Measurements from ENCODE around the gene FAM228B. TPM values are rescaled to one million over a fixed set of nuclear protein-coding genes. Genes with fewer than 3 reads are reported as not detected.
A peak's percentile ranks its signal among the peaks of the same experiment; 100 is the strongest.

FAM228B gene
- total and polyA plus RNA-seq, 9 of the 15 experiments (the other 6 are each of a cell fraction or from before 2014, with no cell fraction given): 1.1 to 3.7 (median 2.6) TPM

- TF ChIP-seq ARID4B (CRISPR knock-in tag; IDR thresholded peaks at IDR 0.05) (0 out of 2 replicates have a peak, but pooled peaks have one; percentile 51), SRF (CRISPR knock-in tag; IDR thresholded peaks at IDR 0.05) (no peak), GTF2B (IDR thresholded peaks at IDR 0.05; ENCODE audit: extremely low read depth, insufficient read length) (no peak), ZNF583 (CRISPR knock-in tag; IDR thresholded peaks at IDR 0.05) (no peak), NFXL1 (CRISPR knock-in tag; IDR thresholded peaks at IDR 0.05) (no peak), CEBPG (CRISPR knock-in tag; IDR thresholded peaks at IDR 0.05) (no peak), CEBPG (tag; conservative IDR thresholded peaks at IDR 0.05 in 1 of 2, IDR thresholded peaks at IDR 0.05 in 1 of 2) (no peak), POLR2AphosphoS2 (IDR thresholded peaks at IDR 0.05; ENCODE audit: low read length) (peak; percentile 24; the same call in 1 of the 2 replicates), BCOR (IDR thresholded peaks at IDR 0.05) (peak; percentile 7; the same call in 1 of the 2 replicates), ZHX1 (conservative IDR thresholded peaks at IDR 0.05; ENCODE audit: low read length) (no peak), MXD1 (CRISPR knock-in tag; IDR thresholded peaks at IDR 0.05; ENCODE audit: borderline replicate concordance, poor library complexity, severe bottlenecking) (no peak), SIX5 (IDR thresholded peaks at IDR 0.05; ENCODE audit: borderline replicate concordance in 1 of 2, insufficient read depth in 1 of 2, low read depth in 1 of 2, low read length in 2 of 2) (no peak), SIRT6 (IDR thresholded peaks at IDR 0.05; ENCODE audit: low read depth, low read length) (no peak), LARP7 (IDR thresholded peaks at IDR 0.05) (no peak), RBM39 (optimal IDR thresholded peaks at IDR 0.05; ENCODE audit: low read depth, low read length) (no peak), KAT2B (IDR thresholded peaks at IDR 0.05; ENCODE audit: low read depth, low read length) (no peak), GABPB1 (CRISPR knock-in tag; IDR thresholded peaks at IDR 0.05) (no peak), SP1 (CRISPR knock-in tag; IDR thresholded peaks at IDR 0.05) (no peak), CBFB (CRISPR knock-in tag; IDR thresholded peaks at IDR 0.05) (no peak)
Observed at GRCh38 chr2:24083567-24084385, 39.5 kb upstream of the FAM228B start (continued).
